Ascending aorta (tissue), 2 donors: ENCODE data around the gene AGRP. TPM values are rescaled to one million over a fixed set of nuclear protein-coding genes. Genes with fewer than 3 reads are reported as not detected.

Experiments used
- DNase-seq, 2 donors: peaks; one replicate each; pipeline ENCODE4 v3.0.0-alpha.2; 2019; ENCODE audit warnings: low spot score in 2 of 2
- H3K27ac ChIP-seq, 2 donors: fragments of 200-600 bp; sonication (generic); one replicate each; pipeline ENCODE4 v1.5.1; 2016 to 2017; ENCODE audit warnings: mild to moderate bottlenecking in 1 of 2
- H3K27me3 ChIP-seq: fragments of 200-600 bp; sonication (generic); one replicate; pipeline ENCODE4 v1.5.1; 2017
- H3K36me3 ChIP-seq, 2 donors: fragments of 200-600 bp; sonication (generic); one replicate each; pipeline ENCODE4 v1.5.1; 2016
- H3K4me1 ChIP-seq, 2 donors: fragments of 200-600 bp; sonication (generic); one replicate each; pipeline ENCODE4 v1.5.1; 2016 to 2017; ENCODE audit warnings: mild to moderate bottlenecking in 1 of 2
- H3K4me3 ChIP-seq, 2 donors: fragments of 200-600 bp; sonication (generic); one replicate each; pipeline ENCODE4 v1.5.1; 2016 to 2017; ENCODE audit warnings: mild to moderate bottlenecking in 1 of 2
- H3K9me3 ChIP-seq, 2 donors: fragments of 200-600 bp; sonication (generic); one replicate each; pipeline ENCODE4 v1.5.1; 2016
- intact Hi-C: fragments of 100-400 bp; cut with DNase I; formaldehyde crosslinking; loops from one replicate; pipeline ENCODE4 v1.15.1; 2023
- total RNA-seq: library from RNA; depleted of rRNA; stranded (reverse); fragments of >200 nt; gene quantifications from one replicate; pipeline ENCODE4 v1.1.0, GENCODE V29; 2016
- TF ChIP-seq, protein P1 (sequence below), 3 experiments: fragments of 200-600 bp in 2 of 3; fragments of 450-650 bp in 1 of 3; sonication (generic) in 2 of 3; IDR thresholded peaks; one replicate each; pipeline ENCODE4 v1.5.1; 2016 to 2019; ENCODE audit warnings: antibody characterized with exemption in 3 of 3, mild to moderate bottlenecking in 1 of 3, moderate library complexity in 1 of 3

The AGRP gene
- total RNA-seq, 1 donor from 2014 or later: not detected

DNA sequence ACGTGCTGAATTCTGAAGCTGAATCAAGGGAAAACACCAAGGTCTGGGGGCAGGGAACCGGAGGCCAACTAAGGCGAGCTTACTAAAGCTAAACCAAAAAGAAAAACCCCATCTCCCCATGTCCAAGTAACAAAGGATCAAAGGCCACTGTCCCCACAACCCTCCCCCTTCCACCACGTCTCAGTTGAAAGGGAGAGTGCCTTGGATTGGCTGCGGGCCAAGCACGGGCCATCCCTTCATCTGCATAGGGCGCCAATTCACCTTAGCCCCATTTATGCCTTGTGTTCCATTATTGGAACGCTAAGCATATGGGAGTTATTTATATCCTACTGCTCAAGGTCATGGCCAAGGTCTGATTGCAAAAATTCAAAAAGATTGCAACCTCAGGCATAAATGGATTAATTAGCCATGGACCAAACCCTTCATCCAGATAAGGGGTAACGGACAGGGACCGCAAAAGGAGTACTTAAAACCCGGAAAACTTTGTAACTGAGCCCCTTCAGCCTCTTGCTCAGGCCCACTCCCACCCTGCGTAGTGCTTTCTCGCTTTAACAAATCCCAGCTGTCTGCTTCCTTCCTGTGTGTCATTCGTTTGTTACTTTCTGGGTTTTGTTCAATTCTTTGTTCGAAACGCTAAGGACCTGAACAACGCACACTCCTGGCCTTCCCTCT is 1.6 kb downstream of the AGRP start:
- TF ChIP-seq, protein P1, sequence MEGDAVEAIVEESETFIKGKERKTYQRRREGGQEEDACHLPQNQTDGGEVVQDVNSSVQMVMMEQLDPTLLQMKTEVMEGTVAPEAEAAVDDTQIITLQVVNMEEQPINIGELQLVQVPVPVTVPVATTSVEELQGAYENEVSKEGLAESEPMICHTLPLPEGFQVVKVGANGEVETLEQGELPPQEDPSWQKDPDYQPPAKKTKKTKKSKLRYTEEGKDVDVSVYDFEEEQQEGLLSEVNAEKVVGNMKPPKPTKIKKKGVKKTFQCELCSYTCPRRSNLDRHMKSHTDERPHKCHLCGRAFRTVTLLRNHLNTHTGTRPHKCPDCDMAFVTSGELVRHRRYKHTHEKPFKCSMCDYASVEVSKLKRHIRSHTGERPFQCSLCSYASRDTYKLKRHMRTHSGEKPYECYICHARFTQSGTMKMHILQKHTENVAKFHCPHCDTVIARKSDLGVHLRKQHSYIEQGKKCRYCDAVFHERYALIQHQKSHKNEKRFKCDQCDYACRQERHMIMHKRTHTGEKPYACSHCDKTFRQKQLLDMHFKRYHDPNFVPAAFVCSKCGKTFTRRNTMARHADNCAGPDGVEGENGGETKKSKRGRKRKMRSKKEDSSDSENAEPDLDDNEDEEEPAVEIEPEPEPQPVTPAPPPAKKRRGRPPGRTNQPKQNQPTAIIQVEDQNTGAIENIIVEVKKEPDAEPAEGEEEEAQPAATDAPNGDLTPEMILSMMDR (IDR thresholded peaks at IDR 0.05): no peak
- DNase-seq: no peak
- Histone ChIP-seq H3K27ac (peak overlapping the region; percentile 44 to 52), H3K4me3 (peak overlapping the region; percentile 56 to 73), H3K9me3 (no peaks in the 10 kb centered on the region), H3K4me1 (peaks cover 4 to 24% of the 10 kb centered on the region in 2 donors), H3K27me3 (no peaks in the 10 kb centered on the region), H3K36me3 (no peaks in the 10 kb centered on the region)
- intact Hi-C loops: loop anchor here (1.0 to 5.0 kb wide), 4 partner anchors 39 to 237 kb away; partner anchors contain the start of genes ACD, CTCF, GFOD2 and PARD6A

DNA sequence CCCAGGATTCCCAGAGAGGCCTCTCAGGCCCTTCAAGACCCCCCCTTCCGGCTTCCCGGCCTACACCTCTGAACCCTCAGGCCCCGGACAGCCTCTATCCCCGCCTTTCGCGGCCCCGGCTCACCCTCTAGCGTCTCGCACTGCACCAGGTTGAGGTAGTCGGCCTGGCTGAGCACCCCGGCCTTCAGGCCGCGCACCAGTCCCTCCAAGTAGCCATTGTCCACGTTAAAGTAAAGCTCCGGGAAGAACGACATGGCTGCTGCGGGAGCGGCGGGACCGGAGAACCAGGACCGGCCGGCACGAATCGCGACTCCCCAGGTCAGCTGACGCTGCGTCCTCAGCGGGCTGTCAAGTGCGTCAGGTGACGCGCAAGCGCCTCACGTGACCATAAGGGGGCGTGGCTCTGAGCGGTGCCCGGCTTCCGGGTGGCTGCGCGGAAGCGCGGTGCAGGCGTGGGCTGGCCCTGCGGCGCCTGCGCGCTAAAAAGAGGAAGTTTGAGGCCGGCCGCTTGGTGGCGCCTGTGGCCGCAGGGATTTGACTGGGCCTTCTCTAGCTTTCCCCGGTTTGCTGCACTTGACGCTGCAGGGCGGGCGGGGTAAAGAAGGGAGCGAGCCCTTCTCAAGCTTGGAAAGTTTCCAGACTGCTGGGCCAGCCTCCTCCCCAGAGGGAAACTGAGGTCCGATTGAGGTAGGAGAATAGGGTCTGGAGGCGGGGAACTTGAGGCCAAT is 2.4 kb downstream of the AGRP start, which contains the start of gene ATP6V0D1:
TSS of gene ATP6V0D1 (minus strand) at position 325 of the 728 bp plus-strand sequence. CDS start at position 254, 71 bp downstream.
- Histone ChIP-seq H3K27me3 (no peaks in the 10 kb centered on the region), H3K36me3 (no peaks in the 10 kb centered on the region), H3K4me1 (peaks cover 4 to 24% of the 10 kb centered on the region in 2 donors), H3K4me3 (peak within 1 kb of the TSS; percentile 56 to 73), H3K9me3 (no peaks in the 10 kb centered on the region), H3K27ac (peak within 1 kb of the TSS; percentile 74 to 80)
- intact Hi-C loops: loop anchor here (1.0 to 5.0 kb wide), 4 partner anchors 40 to 238 kb away; partner anchors contain the start of genes ACD, CTCF, GFOD2 and PARD6A
- peak; percentile 88 to 99 for DNase-seq
- TF ChIP-seq, protein P1 (IDR thresholded peaks at IDR 0.05): peak; percentile 91 to 94 (median 93)

DNA sequence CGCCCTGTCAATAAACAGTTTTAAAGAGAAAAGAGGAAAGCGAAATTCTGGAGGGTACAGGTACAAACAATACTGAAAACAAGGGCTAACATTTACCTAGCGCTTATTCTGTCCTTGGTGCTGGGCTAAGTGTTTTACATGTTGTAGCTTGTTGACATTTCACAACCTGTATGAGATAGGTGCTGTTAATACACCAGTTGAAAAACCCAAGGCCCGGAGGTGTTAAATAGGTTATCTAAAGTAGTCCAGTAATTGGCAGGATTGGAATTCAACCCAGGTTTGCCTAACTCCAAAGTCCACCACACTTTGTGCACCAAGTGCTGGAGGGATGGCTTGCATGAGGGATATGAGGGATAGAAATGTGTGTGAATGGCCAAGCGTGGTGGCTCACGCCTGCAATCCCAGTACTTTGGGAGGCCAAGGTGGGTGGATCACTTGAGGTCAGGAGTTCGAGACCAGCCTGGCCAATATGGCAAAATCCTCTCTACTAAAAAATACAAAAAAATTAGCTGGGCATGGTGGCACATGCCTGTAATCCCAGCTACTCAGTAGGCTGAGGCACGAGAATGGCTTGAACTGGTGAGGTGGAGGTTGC is 5.3 kb downstream of the AGRP start:
- Histone ChIP-seq H3K27me3 (no peaks in the 10 kb centered on the region), H3K9me3 (no peaks in the 10 kb centered on the region), H3K4me3 (no peak overlapping the region), H3K36me3 (no peaks in the 10 kb centered on the region), H3K27ac (no peak overlapping the region), H3K4me1 (peaks cover 4 to 24% of the 10 kb centered on the region in 2 donors)
- TF ChIP-seq, protein P1 (IDR thresholded peaks at IDR 0.05): no peak
- DNase-seq: no peak
- intact Hi-C loops: no loop called here

DNA sequence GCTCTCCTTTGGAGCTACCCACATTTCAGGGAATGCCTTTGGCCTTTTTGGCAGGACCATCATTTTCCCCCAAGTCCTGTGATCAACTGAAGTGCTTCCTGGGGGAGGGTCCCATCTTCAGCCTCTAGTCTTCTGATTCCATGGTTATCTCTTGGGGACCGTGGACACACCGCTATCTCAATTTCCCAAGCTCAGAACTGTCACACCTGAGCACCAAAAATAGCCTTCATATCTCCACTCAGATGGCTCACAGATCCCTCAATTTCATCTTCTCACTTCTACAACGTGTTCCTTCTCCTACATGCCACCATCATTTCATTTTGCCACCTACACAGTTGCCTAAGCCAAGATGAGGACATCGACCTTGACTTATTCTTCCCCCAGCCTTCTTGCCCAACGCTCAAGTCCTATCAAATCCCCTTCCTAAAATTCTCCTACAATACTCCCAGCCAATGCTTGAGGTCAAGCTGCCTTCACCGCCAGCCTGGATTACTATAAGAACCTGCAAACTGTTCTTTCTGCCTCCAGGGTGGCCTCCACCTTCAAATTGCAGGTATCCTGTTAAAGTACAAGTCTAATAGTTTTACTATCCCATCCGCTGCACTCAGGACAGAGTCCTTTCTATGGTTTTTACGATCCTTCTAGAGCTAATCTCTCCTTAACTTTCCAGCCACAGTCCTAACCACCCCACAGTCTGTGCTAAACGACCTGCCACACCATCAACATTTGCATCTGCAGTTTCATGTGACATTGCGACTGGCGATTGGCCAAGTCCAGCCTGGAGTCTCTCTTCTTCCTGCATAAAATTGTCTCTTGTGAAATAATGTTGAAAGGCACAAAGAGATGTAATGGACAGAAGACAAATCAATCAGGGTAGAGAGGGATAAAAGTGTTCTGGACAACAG is 8.5 kb downstream of the AGRP start:
- intact Hi-C loops: no loop called here
- H3K4me1 ChIP-seq: peaks cover 0 to 15% of the 10 kb centered on the region in 2 donors
- H3K36me3 ChIP-seq: no peaks in the 10 kb centered on the region
- H3K27me3 ChIP-seq: no peaks in the 10 kb centered on the region
- H3K9me3 ChIP-seq: no peaks in the 10 kb centered on the region
- DNase-seq: no peak
- no peak overlapping the region for H3K4me3 ChIP-seq
- H3K27ac ChIP-seq: no peak overlapping the region
- TF ChIP-seq, protein P1 (IDR thresholded peaks at IDR 0.05): no peak
